LNCaP clone FGC (cell line): Measurements from ENCODE around the gene DGAT2.

Experiments used
- DNase-seq: peaks from one replicate; pipeline ENCODE4 v3.0.0-alpha.2; 2011; ENCODE audit warnings: low read depth
- H3K4me3 ChIP-seq: 2 replicates; pipeline ENCODE4 v1.5.1; 2011; ENCODE audit warnings: mild to moderate bottlenecking, low read depth, low read length, control low read depth
- TF ChIP-seq, protein P1 (sequence below): IDR thresholded peaks from 2 replicates; pipeline ENCODE4 v1.5.1; 2012; ENCODE audit warnings: mild to moderate bottlenecking; ENCODE audit not compliant: control insufficient read depth, insufficient read depth; ENCODE audit errors: extremely low read depth

DGAT2 gene

DNA sequence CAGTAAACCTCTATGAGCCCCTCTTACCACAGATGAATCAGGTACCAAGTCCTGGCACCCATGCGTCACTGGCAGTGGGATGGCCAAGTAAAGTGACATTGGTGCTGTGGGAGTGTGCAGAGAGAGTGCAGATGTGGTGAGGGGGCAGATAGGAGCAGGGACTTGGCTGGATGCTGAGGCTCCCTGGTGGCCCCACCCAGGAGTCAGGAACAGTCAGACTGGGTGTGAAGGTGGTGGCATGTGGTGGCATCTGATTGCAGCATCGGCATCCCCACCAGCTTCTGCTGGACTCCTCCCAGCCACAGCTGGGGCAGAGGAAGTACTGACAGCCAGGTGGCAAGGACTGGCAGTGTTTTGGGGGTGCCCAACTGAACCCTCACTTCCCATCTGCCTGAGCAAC is 11.4 kb downstream of the DGAT2 start:
- DNase-seq, result no peak

DNA sequence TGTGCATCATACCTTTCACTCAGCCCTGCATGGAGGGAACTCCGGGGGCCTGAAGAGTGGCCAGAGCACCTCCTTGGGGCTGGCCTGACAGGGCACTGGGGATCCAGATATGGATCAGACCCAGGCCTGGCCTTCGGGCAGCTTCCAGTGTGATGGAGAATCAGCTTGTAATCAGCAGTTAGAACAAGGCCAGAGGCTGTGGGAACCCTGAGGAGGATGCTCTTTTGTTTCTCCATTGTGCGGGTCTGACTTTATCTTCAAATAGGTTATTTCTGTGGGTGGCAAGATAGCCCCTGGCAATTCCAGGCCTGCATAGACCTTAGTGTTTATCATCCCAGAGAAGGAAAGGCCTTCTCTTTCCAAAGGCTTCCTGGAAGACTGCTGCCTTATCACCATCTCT is 12.3 kb downstream of the DGAT2 start:
- TF ChIP-seq, protein P1, sequence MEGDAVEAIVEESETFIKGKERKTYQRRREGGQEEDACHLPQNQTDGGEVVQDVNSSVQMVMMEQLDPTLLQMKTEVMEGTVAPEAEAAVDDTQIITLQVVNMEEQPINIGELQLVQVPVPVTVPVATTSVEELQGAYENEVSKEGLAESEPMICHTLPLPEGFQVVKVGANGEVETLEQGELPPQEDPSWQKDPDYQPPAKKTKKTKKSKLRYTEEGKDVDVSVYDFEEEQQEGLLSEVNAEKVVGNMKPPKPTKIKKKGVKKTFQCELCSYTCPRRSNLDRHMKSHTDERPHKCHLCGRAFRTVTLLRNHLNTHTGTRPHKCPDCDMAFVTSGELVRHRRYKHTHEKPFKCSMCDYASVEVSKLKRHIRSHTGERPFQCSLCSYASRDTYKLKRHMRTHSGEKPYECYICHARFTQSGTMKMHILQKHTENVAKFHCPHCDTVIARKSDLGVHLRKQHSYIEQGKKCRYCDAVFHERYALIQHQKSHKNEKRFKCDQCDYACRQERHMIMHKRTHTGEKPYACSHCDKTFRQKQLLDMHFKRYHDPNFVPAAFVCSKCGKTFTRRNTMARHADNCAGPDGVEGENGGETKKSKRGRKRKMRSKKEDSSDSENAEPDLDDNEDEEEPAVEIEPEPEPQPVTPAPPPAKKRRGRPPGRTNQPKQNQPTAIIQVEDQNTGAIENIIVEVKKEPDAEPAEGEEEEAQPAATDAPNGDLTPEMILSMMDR, result no peak
- DNase-seq, result no peak
- H3K4me3 ChIP-seq, result no peak overlapping the region

More for the DNA sequence above, 11.4 kb downstream of the DGAT2 start:
- H3K4me3 ChIP-seq, result no peak overlapping the region
- TF ChIP-seq, protein P1, result no peak

DNA sequence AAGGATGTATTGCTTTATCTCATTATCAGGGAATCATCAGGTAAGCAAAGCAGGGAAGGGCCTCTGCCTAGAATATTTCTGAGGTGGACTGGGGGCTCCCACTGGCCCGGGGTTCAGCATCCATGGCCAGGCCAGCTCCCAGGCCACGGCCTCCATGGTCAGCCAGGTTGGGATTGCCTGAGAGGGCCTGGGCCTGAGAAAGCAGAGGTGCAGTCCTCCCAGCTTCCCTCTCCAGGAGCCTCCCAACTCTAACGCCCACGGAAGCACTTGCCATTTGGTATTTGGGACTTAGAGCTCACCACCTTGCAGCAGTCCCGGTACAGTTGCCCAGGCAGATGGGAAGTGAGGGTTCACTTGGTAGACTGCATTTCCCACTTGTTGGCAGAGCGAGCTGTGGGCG is 12.7 kb downstream of the DGAT2 start:
- no peak overlapping the region for H3K4me3 ChIP-seq
- TF ChIP-seq, protein P1, result no peak
- no peak for DNase-seq

DNA sequence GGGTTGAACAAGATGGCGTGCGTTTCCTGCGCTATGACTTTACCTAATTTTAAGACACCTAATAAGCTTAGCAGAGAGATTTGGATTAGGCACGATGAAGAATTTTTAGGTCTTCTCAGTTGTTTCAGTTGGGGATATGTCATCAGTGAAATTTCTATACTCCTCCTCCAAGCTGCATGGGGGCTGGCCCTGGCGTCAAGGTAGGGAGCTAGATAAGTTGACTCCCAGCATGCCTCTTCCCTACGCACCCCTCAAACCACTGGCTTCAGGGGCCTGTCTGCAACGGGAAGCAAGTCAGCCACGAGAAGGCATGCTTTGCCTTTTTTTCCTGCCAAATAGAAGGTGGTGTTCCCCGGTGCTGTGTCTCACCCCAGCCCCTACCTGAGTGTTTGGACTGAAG is 13.3 kb downstream of the DGAT2 start:
- H3K4me3 ChIP-seq, result no peak overlapping the region
- TF ChIP-seq, protein P1, result no peak

DNA sequence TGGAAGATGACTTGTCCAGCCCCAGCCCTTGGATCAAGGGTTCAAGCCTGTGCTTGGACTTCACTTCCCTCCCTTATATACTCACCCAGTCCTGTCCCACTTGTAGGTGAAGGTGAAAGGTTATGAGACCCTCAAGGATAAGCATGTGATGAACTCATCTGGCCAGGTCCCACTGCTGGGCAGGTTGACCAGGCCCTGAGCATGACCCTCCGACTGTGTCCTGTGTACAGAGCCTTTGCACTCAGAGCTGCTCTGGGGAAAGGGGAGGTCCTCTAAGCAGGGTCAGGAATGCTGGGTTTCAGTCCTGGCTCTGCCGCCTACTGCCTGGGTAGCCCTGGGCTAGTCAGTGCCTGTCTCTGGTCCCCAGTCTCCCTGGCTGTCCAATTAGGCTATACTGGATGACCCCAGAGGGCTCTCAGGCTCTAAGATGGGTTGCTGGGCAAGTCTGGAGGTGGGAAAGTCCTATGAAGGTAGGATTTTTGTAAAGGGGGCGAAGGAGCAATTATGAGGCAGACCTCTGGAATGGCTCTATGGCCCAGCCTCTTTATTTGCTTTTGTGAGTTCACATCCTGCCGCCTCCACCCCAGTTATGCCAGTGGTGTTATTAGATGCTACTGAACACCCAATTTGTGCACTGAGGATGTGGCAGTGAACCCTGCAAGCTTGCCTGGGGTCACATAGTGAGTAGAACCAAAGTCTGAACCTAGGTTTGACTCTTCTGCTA is 14.1 kb downstream of the DGAT2 start:
- H3K4me3 ChIP-seq, result no peak overlapping the region
- no peak for DNase-seq
- TF ChIP-seq, protein P1, result no peak

More for the DNA sequence above, 13.3 kb downstream of the DGAT2 start:
- no peak for DNase-seq

DNA sequence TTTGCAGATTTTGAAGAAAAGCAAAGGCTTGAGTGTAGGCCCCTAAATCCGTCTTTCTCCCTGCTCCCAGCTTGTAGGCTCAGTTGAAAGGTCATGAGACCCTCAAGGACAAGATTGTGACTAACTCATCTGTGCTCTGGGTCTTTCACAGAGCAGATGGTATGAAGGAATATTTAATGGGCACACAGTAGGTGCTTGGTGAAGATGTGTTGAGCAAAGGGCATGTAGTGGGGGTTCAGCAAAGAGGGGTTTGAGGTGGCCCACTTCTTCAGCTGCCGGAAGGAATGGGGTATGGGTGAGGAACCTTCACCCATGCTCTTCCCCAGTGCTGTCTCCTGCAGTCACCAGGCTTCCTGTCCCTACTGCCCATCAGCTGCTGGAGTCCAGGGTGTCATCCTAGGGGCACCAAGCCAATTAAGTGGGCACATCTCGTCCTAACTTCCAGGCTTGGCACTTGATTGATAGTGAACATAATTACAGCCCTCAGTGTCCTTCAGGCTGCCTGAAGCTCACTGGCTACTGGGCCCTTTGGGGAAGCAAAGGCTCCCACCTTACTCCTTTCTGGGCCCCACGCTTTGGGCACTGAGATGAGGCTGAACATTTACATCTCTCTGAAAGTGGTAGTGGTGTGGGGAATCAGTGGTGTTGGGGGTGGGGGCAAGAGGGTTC is 15.0 kb downstream of the DGAT2 start:
- no peak for DNase-seq
- no peak overlapping the region for H3K4me3 ChIP-seq
- TF ChIP-seq, protein P1, result no peak
